ENCODE data around the gene NRBF2. TPM values are rescaled to one million over a fixed set of nuclear protein-coding genes. Genes with fewer than 3 reads are reported as not detected.

NRBF2 gene
- total and polyA plus RNA-seq, 4 donors = 13.7 to 31.8 (median 22.3) TPM

- Histone ChIP-seq H3K4me1 (ENCODE audit: control insufficient read depth in 4 of 4, insufficient read depth in 4 of 4, low read length in 3 of 4) (peaks cover 0 to 3% (median under 1%) of the 10 kb centered on the region in 4 donors), H3K27ac (ENCODE audit: low read depth in 1 of 2, low read length in 2 of 2) (peak overlapping the region in 1 of 2 donors; percentile 14), H3K9me3 (ENCODE audit: control insufficient read depth in 4 of 4, low read length in 3 of 4) (no peaks in the 10 kb centered on the region), H3K9ac (ENCODE audit: low read depth in 1 of 2, low read length in 2 of 2) (no peak overlapping the region), H3K4me3 (ENCODE audit: low read depth in 1 of 3, low read length in 3 of 3) (no peak overlapping the region), H3K36me3 (ENCODE audit: control insufficient read depth in 4 of 4, insufficient read depth in 3 of 4, low read depth in 1 of 4, low read length in 3 of 4) (no peaks in the 10 kb centered on the region), H3K27me3 (ENCODE audit: control insufficient read depth in 4 of 4, insufficient read depth in 4 of 4, low read length in 3 of 4) (no peaks in the 10 kb centered on the region)
- DNase-seq (ENCODE audit: low spot score) = no peak
- WGBS = 15% methylated on average over 7 of the region's 7 CpGs
- TF ChIP-seq HNF4A (conservative IDR thresholded peaks at IDR 0.05) (peak; percentile 15 to 25), RAD21 (IDR thresholded peaks at IDR 0.05) (peak; percentile 97 to 99), JUND (IDR thresholded peaks at IDR 0.05) (peak; percentile 55 to 59), TAF1 (conservative IDR thresholded peaks at IDR 0.05) (no peak)
- TF ChIP-seq, protein P1, sequence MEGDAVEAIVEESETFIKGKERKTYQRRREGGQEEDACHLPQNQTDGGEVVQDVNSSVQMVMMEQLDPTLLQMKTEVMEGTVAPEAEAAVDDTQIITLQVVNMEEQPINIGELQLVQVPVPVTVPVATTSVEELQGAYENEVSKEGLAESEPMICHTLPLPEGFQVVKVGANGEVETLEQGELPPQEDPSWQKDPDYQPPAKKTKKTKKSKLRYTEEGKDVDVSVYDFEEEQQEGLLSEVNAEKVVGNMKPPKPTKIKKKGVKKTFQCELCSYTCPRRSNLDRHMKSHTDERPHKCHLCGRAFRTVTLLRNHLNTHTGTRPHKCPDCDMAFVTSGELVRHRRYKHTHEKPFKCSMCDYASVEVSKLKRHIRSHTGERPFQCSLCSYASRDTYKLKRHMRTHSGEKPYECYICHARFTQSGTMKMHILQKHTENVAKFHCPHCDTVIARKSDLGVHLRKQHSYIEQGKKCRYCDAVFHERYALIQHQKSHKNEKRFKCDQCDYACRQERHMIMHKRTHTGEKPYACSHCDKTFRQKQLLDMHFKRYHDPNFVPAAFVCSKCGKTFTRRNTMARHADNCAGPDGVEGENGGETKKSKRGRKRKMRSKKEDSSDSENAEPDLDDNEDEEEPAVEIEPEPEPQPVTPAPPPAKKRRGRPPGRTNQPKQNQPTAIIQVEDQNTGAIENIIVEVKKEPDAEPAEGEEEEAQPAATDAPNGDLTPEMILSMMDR (IDR thresholded peaks at IDR 0.05; ENCODE audit: low read depth, low read length, missing input control) = peak; percentile 72
Observed at GRCh38 chr10:63083904-63084689, 49.0 kb upstream of the NRBF2 start.

DNA sequence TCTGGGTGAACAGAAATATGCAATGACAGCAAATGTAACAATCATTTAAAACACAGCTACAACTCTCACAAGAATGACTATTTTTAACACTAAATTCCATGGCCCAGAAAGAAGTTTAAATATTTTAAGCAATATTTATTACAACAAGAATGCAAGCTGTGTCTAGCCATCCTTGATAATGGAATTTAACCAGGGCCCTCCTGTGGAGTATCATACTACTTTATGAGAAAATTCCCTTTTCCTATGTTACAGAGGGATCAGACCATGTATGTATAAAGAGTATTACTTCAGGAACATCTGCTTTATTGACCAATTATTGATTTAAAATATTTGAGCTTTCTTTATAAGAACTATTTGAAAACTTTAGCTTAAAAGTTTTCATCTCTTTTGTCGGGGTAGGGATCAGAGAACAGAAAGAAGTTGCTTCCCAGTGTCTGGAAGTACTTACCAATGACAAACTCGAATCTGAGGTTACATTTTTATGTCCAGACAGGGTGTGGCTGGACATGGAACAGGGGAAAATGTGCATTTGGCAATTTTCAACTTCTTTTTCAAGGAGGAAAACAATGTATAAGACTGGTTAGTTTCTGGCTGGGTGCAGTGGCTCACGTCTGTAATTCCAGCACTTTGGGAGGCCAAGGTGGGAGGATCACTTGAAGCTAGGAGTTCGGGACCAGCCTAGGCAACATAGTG is 48.3 kb upstream of the NRBF2 start:
- Histone ChIP-seq H3K27me3 (ENCODE audit: control insufficient read depth in 4 of 4, insufficient read depth in 4 of 4, low read length in 3 of 4) (no peaks in the 10 kb centered on the region), H3K9ac (ENCODE audit: low read depth in 1 of 2, low read length in 2 of 2) (no peak overlapping the region), H3K4me1 (ENCODE audit: control insufficient read depth in 4 of 4, insufficient read depth in 4 of 4, low read length in 3 of 4) (peaks cover 0 to 3% (median under 1%) of the 10 kb centered on the region in 4 donors), H3K4me3 (ENCODE audit: low read depth in 1 of 3, low read length in 3 of 3) (no peak overlapping the region), H3K9me3 (ENCODE audit: control insufficient read depth in 4 of 4, low read length in 3 of 4) (no peaks in the 10 kb centered on the region), H3K27ac (ENCODE audit: low read depth in 1 of 2, low read length in 2 of 2) (peak overlapping the region in 1 of 2 donors; percentile 14), H3K36me3 (ENCODE audit: control insufficient read depth in 4 of 4, insufficient read depth in 3 of 4, low read depth in 1 of 4, low read length in 3 of 4) (no peaks in the 10 kb centered on the region)
- DNase-seq (ENCODE audit: low spot score) = no peak
- TF ChIP-seq HNF4A (conservative IDR thresholded peaks at IDR 0.05) = no peak
- TF ChIP-seq SP1 (IDR thresholded peaks at IDR 0.05) = no peak
- TF ChIP-seq HNF4G (IDR thresholded peaks at IDR 0.05) = no peak
- TF ChIP-seq REST (IDR thresholded peaks at IDR 0.05) = no peak
- TF ChIP-seq NR2F2 (IDR thresholded peaks at IDR 0.05) = no peak
- no peak for TF ChIP-seq EGR1 (IDR thresholded peaks at IDR 0.05; ENCODE audit: low read depth in 2 of 2)
- TF ChIP-seq RAD21 (IDR thresholded peaks at IDR 0.05) = no peak
- TF ChIP-seq, protein P1 (IDR thresholded peaks at IDR 0.05; ENCODE audit: low read depth, low read length, missing input control) = no peak
- no peak for TF ChIP-seq TAF1 (conservative IDR thresholded peaks at IDR 0.05)
- no peak for TF ChIP-seq GABPA (IDR thresholded peaks at IDR 0.05 in 1 of 2, conservative IDR thresholded peaks at IDR 0.05 in 1 of 2)
- TF ChIP-seq FOXA2 (IDR thresholded peaks at IDR 0.05) = no peak
- no peak for TF ChIP-seq FOXA1 (IDR thresholded peaks at IDR 0.05)
- TF ChIP-seq YY1 (IDR thresholded peaks at IDR 0.05) = no peak
- TF ChIP-seq, protein P2, sequence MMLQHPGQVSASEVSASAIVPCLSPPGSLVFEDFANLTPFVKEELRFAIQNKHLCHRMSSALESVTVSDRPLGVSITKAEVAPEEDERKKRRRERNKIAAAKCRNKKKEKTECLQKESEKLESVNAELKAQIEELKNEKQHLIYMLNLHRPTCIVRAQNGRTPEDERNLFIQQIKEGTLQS (IDR thresholded peaks at IDR 0.05) = no peak
- TF ChIP-seq RXRA (IDR thresholded peaks at IDR 0.05) = no peak
- TF ChIP-seq JUND (IDR thresholded peaks at IDR 0.05) = no peak
- TF ChIP-seq MAX (IDR thresholded peaks at IDR 0.05) = no peak
- WGBS = 85% methylated on average over 4 of the region's 4 CpGs

Data from liver (tissue), 9 donors.